Panc1 (cell line): ENCODE measurements around the gene PRR19.

Experiments used
- CTCF ChIP-seq: fragments of 450-650 bp; IDR thresholded peaks from 2 replicates; pipeline ENCODE4 v1.5.1; 2017; ENCODE audit warnings: mild to moderate bottlenecking
- POLR2AphosphoS5 ChIP-seq: IDR thresholded peaks from 2 replicates; pipeline ENCODE4 v1.6.1; 2012; ENCODE audit warnings: mild to moderate bottlenecking, low read depth, low read length, moderate library complexity
- SIN3A ChIP-seq: IDR thresholded peaks from 2 replicates; pipeline ENCODE4 v1.6.1; 2012; ENCODE audit warnings: low read depth, mild to moderate bottlenecking, low read length, moderate library complexity, borderline replicate concordance; ENCODE audit not compliant: insufficient read depth
- TCF7L2 ChIP-seq: IDR thresholded peaks from 2 replicates; pipeline ENCODE4 v1.6.1; 2011; ENCODE audit warnings: mild to moderate bottlenecking, low read depth, low read length, inconsistent platforms
- TF ChIP-seq, protein P1 (sequence below), 2 experiments: IDR thresholded peaks; 2 replicates each; pipeline ENCODE4 v1.6.1; 2011 to 2012; ENCODE audit warnings: low read depth in 2 of 2, control low read depth in 1 of 2, low read length in 1 of 2, mild to moderate bottlenecking in 1 of 2, moderate library complexity in 1 of 2; ENCODE audit not compliant: insufficient read depth in 1 of 2

DNA sequence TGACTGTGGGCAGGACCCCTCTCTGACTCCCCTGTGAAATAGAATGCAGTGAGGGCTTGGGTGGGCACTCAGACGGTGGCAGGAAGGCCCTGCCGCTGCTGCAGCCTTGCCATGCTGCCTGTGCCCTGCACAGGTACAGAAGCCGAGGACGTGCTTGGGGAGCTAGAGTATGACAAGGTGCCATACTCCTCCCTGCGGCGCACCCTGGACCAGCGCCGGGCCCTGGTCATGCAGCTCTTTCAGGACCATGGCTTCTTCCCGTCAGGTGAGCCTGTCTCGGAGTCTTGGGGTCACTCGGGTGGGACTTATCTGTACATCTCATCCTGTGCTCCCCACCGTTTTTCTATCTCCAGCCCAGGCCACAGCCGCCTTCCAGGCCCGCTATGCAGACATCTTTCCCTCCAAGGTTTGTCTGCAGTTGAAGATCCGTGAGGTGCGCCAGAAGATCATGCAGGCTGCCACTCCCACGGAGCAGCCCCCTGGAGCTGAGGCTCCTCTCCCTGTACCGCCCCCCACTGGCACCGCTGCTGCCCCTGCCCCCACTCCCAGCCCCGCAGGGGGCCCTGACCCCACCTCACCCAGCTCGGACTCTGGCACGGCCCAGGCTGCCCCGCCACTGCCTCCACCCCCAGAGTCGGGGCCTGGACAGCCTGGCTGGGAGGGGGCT is 7.3 kb upstream of the PRR19 start:
- no peak for TF ChIP-seq CTCF
- TF ChIP-seq TCF7L2, result no peak
- no peak for TF ChIP-seq POLR2AphosphoS5
- TF ChIP-seq, protein P1, sequence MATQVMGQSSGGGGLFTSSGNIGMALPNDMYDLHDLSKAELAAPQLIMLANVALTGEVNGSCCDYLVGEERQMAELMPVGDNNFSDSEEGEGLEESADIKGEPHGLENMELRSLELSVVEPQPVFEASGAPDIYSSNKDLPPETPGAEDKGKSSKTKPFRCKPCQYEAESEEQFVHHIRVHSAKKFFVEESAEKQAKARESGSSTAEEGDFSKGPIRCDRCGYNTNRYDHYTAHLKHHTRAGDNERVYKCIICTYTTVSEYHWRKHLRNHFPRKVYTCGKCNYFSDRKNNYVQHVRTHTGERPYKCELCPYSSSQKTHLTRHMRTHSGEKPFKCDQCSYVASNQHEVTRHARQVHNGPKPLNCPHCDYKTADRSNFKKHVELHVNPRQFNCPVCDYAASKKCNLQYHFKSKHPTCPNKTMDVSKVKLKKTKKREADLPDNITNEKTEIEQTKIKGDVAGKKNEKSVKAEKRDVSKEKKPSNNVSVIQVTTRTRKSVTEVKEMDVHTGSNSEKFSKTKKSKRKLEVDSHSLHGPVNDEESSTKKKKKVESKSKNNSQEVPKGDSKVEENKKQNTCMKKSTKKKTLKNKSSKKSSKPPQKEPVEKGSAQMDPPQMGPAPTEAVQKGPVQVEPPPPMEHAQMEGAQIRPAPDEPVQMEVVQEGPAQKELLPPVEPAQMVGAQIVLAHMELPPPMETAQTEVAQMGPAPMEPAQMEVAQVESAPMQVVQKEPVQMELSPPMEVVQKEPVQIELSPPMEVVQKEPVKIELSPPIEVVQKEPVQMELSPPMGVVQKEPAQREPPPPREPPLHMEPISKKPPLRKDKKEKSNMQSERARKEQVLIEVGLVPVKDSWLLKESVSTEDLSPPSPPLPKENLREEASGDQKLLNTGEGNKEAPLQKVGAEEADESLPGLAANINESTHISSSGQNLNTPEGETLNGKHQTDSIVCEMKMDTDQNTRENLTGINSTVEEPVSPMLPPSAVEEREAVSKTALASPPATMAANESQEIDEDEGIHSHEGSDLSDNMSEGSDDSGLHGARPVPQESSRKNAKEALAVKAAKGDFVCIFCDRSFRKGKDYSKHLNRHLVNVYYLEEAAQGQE (IDR thresholded peaks at IDR 0.05; ENCODE audit: insufficient read depth in 1 of 2, low read depth in 2 of 2, low read length in 1 of 2), result no peak
- no peak for TF ChIP-seq SIN3A
